Dendritic cell treated with granulocyte-macrophage colony-stimulating factor and Interleukin-4, amounts not matched to agents 40 ng/mL and 50 ng/mL, for 4 days (primary cell): ENCODE measurements around the gene RBFOX2.

Experiments
- H3K27ac Mint-ChIP-seq: one replicate; pipeline ENCODE4 v1.8.0; 2022; ENCODE audit warnings: mild to moderate bottlenecking, mixed read lengths
- H3K27me3 Mint-ChIP-seq: one replicate; pipeline ENCODE4 v1.8.0; 2022; ENCODE audit warnings: mild to moderate bottlenecking, mixed read lengths
- H3K36me3 Mint-ChIP-seq: one replicate; pipeline ENCODE4 v1.8.0; 2022; ENCODE audit warnings: low read depth, mixed read lengths
- H3K4me1 Mint-ChIP-seq: one replicate; pipeline ENCODE4 v1.8.0; 2022; ENCODE audit warnings: low read depth, mixed read lengths
- H3K4me3 Mint-ChIP-seq: one replicate; pipeline ENCODE4 v1.8.0; 2022; ENCODE audit warnings: mild to moderate bottlenecking, moderate library complexity, mixed read lengths
- H3K9me3 Mint-ChIP-seq: one replicate; pipeline ENCODE4 v1.8.0; 2022; ENCODE audit warnings: mixed read lengths
- intact Hi-C: fragments of 100-400 bp; cut with micrococcal nuclease; formaldehyde crosslinking; loops from one replicate; pipeline ENCODE4 v1.15.0; 2022

The RBFOX2 gene

GRCh38 chr22:35785181-35785923, 243.3 kb downstream of the RBFOX2 start:
- Mint-ChIP-seq H3K4me3 (no peak overlapping the region), H3K36me3 (no peaks in the 10 kb centered on the region), H3K9me3 (no peaks in the 10 kb centered on the region), H3K27ac (no peak overlapping the region), H3K4me1 (peaks cover 8% of the 10 kb centered on the region), H3K27me3 (no peaks in the 10 kb centered on the region)
- intact Hi-C loops: no loop called here

- peaks cover 8% of the 10 kb centered on the region for H3K4me1 Mint-ChIP-seq
- no peaks in the 10 kb centered on the region for H3K9me3 Mint-ChIP-seq
- no peak overlapping the region for H3K4me3 Mint-ChIP-seq
- no peak overlapping the region for H3K27ac Mint-ChIP-seq
- H3K36me3 Mint-ChIP-seq: no peaks in the 10 kb centered on the region
- H3K27me3 Mint-ChIP-seq: no peaks in the 10 kb centered on the region
- intact Hi-C loops: no loop called here
These were observed 244.0 kb downstream of the RBFOX2 start for GRCh38 chr22:35784633-35785032.

- H3K36me3 Mint-ChIP-seq: no peaks in the 10 kb centered on the region
- H3K4me3 Mint-ChIP-seq: no peak overlapping the region
- no peak overlapping the region for H3K27ac Mint-ChIP-seq
- no peaks in the 10 kb centered on the region for H3K27me3 Mint-ChIP-seq
- intact Hi-C loops: no loop called here
- no peaks in the 10 kb centered on the region for H3K9me3 Mint-ChIP-seq
- peaks cover 8% of the 10 kb centered on the region for H3K4me1 Mint-ChIP-seq
These were observed 244.5 kb downstream of the RBFOX2 start for GRCh38 chr22:35783943-35784614.

- no peak overlapping the region for H3K27ac Mint-ChIP-seq
- H3K9me3 Mint-ChIP-seq: no peaks in the 10 kb centered on the region
- H3K4me3 Mint-ChIP-seq: no peak overlapping the region
- no peaks in the 10 kb centered on the region for H3K36me3 Mint-ChIP-seq
- intact Hi-C loops: no loop called here
- H3K27me3 Mint-ChIP-seq: no peaks in the 10 kb centered on the region
- peaks cover 8% of the 10 kb centered on the region for H3K4me1 Mint-ChIP-seq
These were observed 246.1 kb downstream of the RBFOX2 start for GRCh38 chr22:35782504-35782903.

- Mint-ChIP-seq H3K4me1 (peaks cover 8% of the 10 kb centered on the region), H3K9me3 (no peaks in the 10 kb centered on the region), H3K27ac (no peak overlapping the region), H3K36me3 (no peaks in the 10 kb centered on the region), H3K27me3 (no peaks in the 10 kb centered on the region), H3K4me3 (no peak overlapping the region)
- intact Hi-C loops: no loop called here
These were observed 246.7 kb downstream of the RBFOX2 start for GRCh38 chr22:35781898-35782297.

GRCh38 chr22:35777335-35777975, 251.2 kb downstream of the RBFOX2 start:
- H3K4me1 Mint-ChIP-seq: no peaks in the 10 kb centered on the region
- no peaks in the 10 kb centered on the region for H3K36me3 Mint-ChIP-seq

GRCh38 chr22:35775339-35775738, 253.3 kb downstream of the RBFOX2 start:
- Mint-ChIP-seq H3K4me3 (no peak overlapping the region), H3K4me1 (no peaks in the 10 kb centered on the region), H3K9me3 (no peaks in the 10 kb centered on the region), H3K36me3 (no peaks in the 10 kb centered on the region), H3K27ac (no peak overlapping the region), H3K27me3 (no peaks in the 10 kb centered on the region)
- intact Hi-C loops: no loop called here

More at GRCh38 chr22:35777335-35777975, 251.2 kb downstream of the RBFOX2 start:
- H3K27ac Mint-ChIP-seq: no peak overlapping the region
- no peak overlapping the region for H3K4me3 Mint-ChIP-seq
- intact Hi-C loops: no loop called here
- H3K9me3 Mint-ChIP-seq: no peaks in the 10 kb centered on the region
- no peaks in the 10 kb centered on the region for H3K27me3 Mint-ChIP-seq

GRCh38 chr22:35769974-35770373, 258.6 kb downstream of the RBFOX2 start:
- Mint-ChIP-seq H3K36me3 (no peaks in the 10 kb centered on the region), H3K4me3 (no peak overlapping the region), H3K27me3 (peaks cover 5% of the 10 kb centered on the region), H3K9me3 (no peaks in the 10 kb centered on the region), H3K4me1 (peaks cover 6% of the 10 kb centered on the region), H3K27ac (no peak overlapping the region)
- intact Hi-C loops: no loop called here

GRCh38 chr22:35766654-35767580, 261.7 kb downstream of the RBFOX2 start:
- Mint-ChIP-seq H3K9me3 (no peaks in the 10 kb centered on the region), H3K4me3 (no peak overlapping the region), H3K27me3 (peaks cover 5% of the 10 kb centered on the region), H3K4me1 (peaks cover 6% of the 10 kb centered on the region), H3K36me3 (no peaks in the 10 kb centered on the region), H3K27ac (no peak overlapping the region)
- intact Hi-C loops: no loop called here

GRCh38 chr22:35761037-35761436, 267.6 kb downstream of the RBFOX2 start:
- Mint-ChIP-seq H3K36me3 (no peaks in the 10 kb centered on the region), H3K4me1 (no peaks in the 10 kb centered on the region), H3K4me3 (no peak overlapping the region), H3K27ac (no peak overlapping the region), H3K9me3 (no peaks in the 10 kb centered on the region), H3K27me3 (no peaks in the 10 kb centered on the region)
- intact Hi-C loops: no loop called here

GRCh38 chr22:35758394-35758793, 270.2 kb downstream of the RBFOX2 start:
- no peaks in the 10 kb centered on the region for H3K4me1 Mint-ChIP-seq
- no peaks in the 10 kb centered on the region for H3K36me3 Mint-ChIP-seq
- no peak overlapping the region for H3K27ac Mint-ChIP-seq
- intact Hi-C loops: no loop called here
- no peaks in the 10 kb centered on the region for H3K9me3 Mint-ChIP-seq
- H3K27me3 Mint-ChIP-seq: no peaks in the 10 kb centered on the region
- no peak overlapping the region for H3K4me3 Mint-ChIP-seq

- Mint-ChIP-seq H3K9me3 (no peaks in the 10 kb centered on the region), H3K27ac (no peak overlapping the region), H3K4me1 (peaks cover 6% of the 10 kb centered on the region), H3K36me3 (no peaks in the 10 kb centered on the region), H3K27me3 (no peaks in the 10 kb centered on the region), H3K4me3 (no peak overlapping the region)
- intact Hi-C loops: no loop called here
These were observed 271.9 kb downstream of the RBFOX2 start for GRCh38 chr22:35756722-35757121.

- Mint-ChIP-seq H3K36me3 (no peaks in the 10 kb centered on the region), H3K27me3 (no peaks in the 10 kb centered on the region), H3K4me3 (no peak overlapping the region), H3K9me3 (no peaks in the 10 kb centered on the region), H3K27ac (no peak overlapping the region), H3K4me1 (peaks cover 6% of the 10 kb centered on the region)
- intact Hi-C loops: no loop called here
These were observed 273.9 kb downstream of the RBFOX2 start for GRCh38 chr22:35754761-35755160.

GRCh38 chr22:35752863-35753189, 275.8 kb downstream of the RBFOX2 start:
- no peaks in the 10 kb centered on the region for H3K36me3 Mint-ChIP-seq
- H3K9me3 Mint-ChIP-seq: no peaks in the 10 kb centered on the region
- H3K4me1 Mint-ChIP-seq: peaks cover 6% of the 10 kb centered on the region
- H3K27me3 Mint-ChIP-seq: no peaks in the 10 kb centered on the region
- H3K27ac Mint-ChIP-seq: no peak overlapping the region
- no peak overlapping the region for H3K4me3 Mint-ChIP-seq
- intact Hi-C loops: no loop called here
